ENCODE measurements around the gene CDH13.

The CDH13 gene

GRCh38 chr16:82864332-82865040 lies 237.7 kb downstream of the CDH13 start:
- Histone ChIP-seq H3K4me3 (ENCODE audit: low read depth, low read length) (no peak overlapping the region), H3K27me3 (ENCODE audit: control insufficient read depth, insufficient read depth, low read length) (no peaks in the 10 kb centered on the region), H3K9ac (ENCODE audit: low read length) (no peak overlapping the region), H3K27ac (ENCODE audit: low read depth, low read length) (no peak overlapping the region), H3K9me3 (ENCODE audit: control insufficient read depth, insufficient read depth, low read depth, low read length) (peaks cover 25% of the 10 kb centered on the region), H3K36me3 (ENCODE audit: control insufficient read depth, insufficient read depth, low read length) (no peaks in the 10 kb centered on the region), H3K4me1 (ENCODE audit: control insufficient read depth, insufficient read depth, low read length) (no peaks in the 10 kb centered on the region)

DNA sequence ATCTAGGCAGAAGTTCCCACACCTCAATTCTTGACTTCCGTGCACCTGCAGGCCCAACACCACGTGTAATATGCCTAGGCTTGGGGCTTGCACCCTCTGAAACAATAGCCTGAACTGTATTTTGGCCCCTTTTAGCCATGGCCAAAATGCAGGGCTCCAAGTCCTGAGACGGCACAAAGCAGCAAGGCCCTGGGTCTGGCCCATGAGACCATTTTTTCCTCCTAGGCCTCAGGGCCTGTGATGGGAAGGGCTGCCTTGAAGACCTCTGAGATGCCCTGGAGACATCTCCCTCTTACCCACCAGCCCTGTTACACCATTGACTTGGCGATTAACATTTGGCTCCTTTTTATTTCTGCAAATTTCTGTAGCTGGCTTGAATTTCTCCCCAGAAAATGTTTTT lies 238.6 kb downstream of the CDH13 start:
- Histone ChIP-seq H3K9ac (ENCODE audit: low read length) (no peak overlapping the region), H3K9me3 (ENCODE audit: control insufficient read depth, insufficient read depth, low read depth, low read length) (peaks cover 25% of the 10 kb centered on the region), H3K27me3 (ENCODE audit: control insufficient read depth, insufficient read depth, low read length) (no peaks in the 10 kb centered on the region), H3K36me3 (ENCODE audit: control insufficient read depth, insufficient read depth, low read length) (no peaks in the 10 kb centered on the region), H3K4me1 (ENCODE audit: control insufficient read depth, insufficient read depth, low read length) (no peaks in the 10 kb centered on the region), H3K27ac (ENCODE audit: low read depth, low read length) (no peak overlapping the region), H3K4me3 (ENCODE audit: low read depth, low read length) (no peak overlapping the region)

GRCh38 chr16:82867485-82867884 lies 240.7 kb downstream of the CDH13 start:
- H3K4me1 ChIP-seq (ENCODE audit: control insufficient read depth, insufficient read depth, low read length): no peaks in the 10 kb centered on the region
- H3K27me3 ChIP-seq (ENCODE audit: control insufficient read depth, insufficient read depth, low read length): no peaks in the 10 kb centered on the region
- H3K9ac ChIP-seq (ENCODE audit: low read length): no peak overlapping the region
- H3K4me3 ChIP-seq (ENCODE audit: low read depth, low read length): no peak overlapping the region
- H3K36me3 ChIP-seq (ENCODE audit: control insufficient read depth, insufficient read depth, low read length): no peaks in the 10 kb centered on the region
- no peak overlapping the region for H3K27ac ChIP-seq (ENCODE audit: low read depth, low read length)
- H3K9me3 ChIP-seq (ENCODE audit: control insufficient read depth, insufficient read depth, low read depth, low read length): peaks cover 25% of the 10 kb centered on the region

- Histone ChIP-seq H3K9me3 (ENCODE audit: control insufficient read depth, insufficient read depth, low read depth, low read length) (no peaks in the 10 kb centered on the region), H3K4me3 (ENCODE audit: low read depth, low read length) (no peak overlapping the region), H3K27ac (ENCODE audit: low read depth, low read length) (no peak overlapping the region), H3K27me3 (ENCODE audit: control insufficient read depth, insufficient read depth, low read length) (no peaks in the 10 kb centered on the region), H3K9ac (ENCODE audit: low read length) (no peak overlapping the region), H3K36me3 (ENCODE audit: control insufficient read depth, insufficient read depth, low read length) (no peaks in the 10 kb centered on the region), H3K4me1 (ENCODE audit: control insufficient read depth, insufficient read depth, low read length) (peaks cover 12% of the 10 kb centered on the region)
Observed at GRCh38 chr16:82874271-82874670, 247.5 kb downstream of the CDH13 start.

DNA sequence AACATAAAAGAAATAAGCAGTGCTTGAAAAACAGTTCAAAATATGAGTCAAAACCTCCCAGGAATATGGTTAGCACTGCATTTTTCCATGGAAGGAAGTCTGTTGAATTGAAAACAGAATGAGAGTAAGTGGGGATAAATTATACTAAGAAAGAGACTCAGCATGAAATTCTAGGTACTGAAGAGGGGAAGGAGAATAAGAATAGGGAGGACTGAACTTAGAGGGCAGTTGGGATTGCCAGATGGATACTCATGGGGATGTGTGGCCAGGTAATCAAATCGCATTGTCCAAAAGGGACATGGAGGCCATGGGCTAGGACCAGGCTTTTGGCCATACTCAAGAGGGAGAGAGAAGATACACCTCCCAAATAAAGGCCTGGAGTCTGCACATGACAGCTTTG lies 247.9 kb downstream of the CDH13 start:
- Histone ChIP-seq H3K4me3 (ENCODE audit: low read depth, low read length) (no peak overlapping the region), H3K4me1 (ENCODE audit: control insufficient read depth, insufficient read depth, low read length) (peaks cover 12% of the 10 kb centered on the region), H3K36me3 (ENCODE audit: control insufficient read depth, insufficient read depth, low read length) (no peaks in the 10 kb centered on the region), H3K27ac (ENCODE audit: low read depth, low read length) (no peak overlapping the region), H3K9me3 (ENCODE audit: control insufficient read depth, insufficient read depth, low read depth, low read length) (no peaks in the 10 kb centered on the region), H3K9ac (ENCODE audit: low read length) (no peak overlapping the region), H3K27me3 (ENCODE audit: control insufficient read depth, insufficient read depth, low read length) (no peaks in the 10 kb centered on the region)

DNA sequence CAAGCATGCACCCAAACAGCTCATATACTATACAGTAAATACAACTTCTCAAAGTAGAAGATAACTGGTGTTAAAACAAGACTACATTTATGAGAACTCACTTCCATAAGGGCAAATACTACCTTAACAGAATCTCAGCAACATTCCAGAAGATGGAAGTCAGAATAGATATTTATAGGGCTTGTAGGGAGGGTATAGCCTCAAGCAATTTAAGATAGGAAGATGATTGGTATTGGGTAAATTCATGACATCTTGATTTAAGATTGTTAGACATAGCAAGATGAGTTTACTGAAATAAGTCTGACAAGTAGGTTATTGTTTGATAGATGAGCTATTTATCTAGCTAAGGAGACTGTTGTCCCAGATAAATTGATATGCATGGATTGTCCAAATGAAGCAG lies 250.2 kb downstream of the CDH13 start:
- Histone ChIP-seq H3K27ac (ENCODE audit: low read depth, low read length) (no peak overlapping the region), H3K27me3 (ENCODE audit: control insufficient read depth, insufficient read depth, low read length) (no peaks in the 10 kb centered on the region), H3K36me3 (ENCODE audit: control insufficient read depth, insufficient read depth, low read length) (no peaks in the 10 kb centered on the region), H3K9me3 (ENCODE audit: control insufficient read depth, insufficient read depth, low read depth, low read length) (no peaks in the 10 kb centered on the region), H3K9ac (ENCODE audit: low read length) (no peak overlapping the region), H3K4me3 (ENCODE audit: low read depth, low read length) (no peak overlapping the region), H3K4me1 (ENCODE audit: control insufficient read depth, insufficient read depth, low read length) (peaks cover 12% of the 10 kb centered on the region)

GRCh38 chr16:82878466-82878865 lies 251.7 kb downstream of the CDH13 start:
- Histone ChIP-seq H3K4me1 (ENCODE audit: control insufficient read depth, insufficient read depth, low read length) (peaks cover 12% of the 10 kb centered on the region), H3K27ac (ENCODE audit: low read depth, low read length) (no peak overlapping the region), H3K9me3 (ENCODE audit: control insufficient read depth, insufficient read depth, low read depth, low read length) (no peaks in the 10 kb centered on the region), H3K36me3 (ENCODE audit: control insufficient read depth, insufficient read depth, low read length) (no peaks in the 10 kb centered on the region), H3K4me3 (ENCODE audit: low read depth, low read length) (no peak overlapping the region), H3K9ac (ENCODE audit: low read length) (no peak overlapping the region), H3K27me3 (ENCODE audit: control insufficient read depth, insufficient read depth, low read length) (no peaks in the 10 kb centered on the region)

GRCh38 chr16:82880346-82880745 lies 253.6 kb downstream of the CDH13 start:
- no peaks in the 10 kb centered on the region for H3K9me3 ChIP-seq (ENCODE audit: control insufficient read depth, insufficient read depth, low read depth, low read length)
- H3K27ac ChIP-seq (ENCODE audit: low read depth, low read length): no peak overlapping the region
- H3K36me3 ChIP-seq (ENCODE audit: control insufficient read depth, insufficient read depth, low read length): no peaks in the 10 kb centered on the region
- H3K4me1 ChIP-seq (ENCODE audit: control insufficient read depth, insufficient read depth, low read length): no peaks in the 10 kb centered on the region
- no peak overlapping the region for H3K4me3 ChIP-seq (ENCODE audit: low read depth, low read length)
- H3K27me3 ChIP-seq (ENCODE audit: control insufficient read depth, insufficient read depth, low read length): no peaks in the 10 kb centered on the region
- H3K9ac ChIP-seq (ENCODE audit: low read length): no peak overlapping the region

DNA sequence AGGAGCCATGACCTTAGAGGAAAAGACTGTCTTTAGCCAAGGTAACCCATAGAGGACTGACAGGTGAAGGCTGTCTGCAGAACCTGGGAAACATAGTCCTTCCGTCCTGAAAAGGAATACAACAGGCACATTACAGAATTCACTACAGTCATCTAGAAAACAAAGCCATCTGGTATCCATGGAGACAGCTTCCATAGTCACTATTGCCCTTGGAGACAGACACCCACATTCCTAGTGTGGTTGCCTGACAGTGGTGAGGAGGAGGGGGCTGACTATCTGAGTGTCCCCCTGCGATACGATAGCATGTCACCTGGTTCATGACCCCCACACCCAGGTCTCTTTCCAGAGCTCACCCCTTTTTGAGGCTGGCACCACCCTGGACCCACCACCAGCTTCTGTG lies 254.7 kb downstream of the CDH13 start:
- H3K36me3 ChIP-seq (ENCODE audit: control insufficient read depth, insufficient read depth, low read length): no peaks in the 10 kb centered on the region
- H3K9me3 ChIP-seq (ENCODE audit: control insufficient read depth, insufficient read depth, low read depth, low read length): no peaks in the 10 kb centered on the region
- no peaks in the 10 kb centered on the region for H3K27me3 ChIP-seq (ENCODE audit: control insufficient read depth, insufficient read depth, low read length)
- H3K4me1 ChIP-seq (ENCODE audit: control insufficient read depth, insufficient read depth, low read length): no peaks in the 10 kb centered on the region
- H3K9ac ChIP-seq (ENCODE audit: low read length): no peak overlapping the region
- no peak overlapping the region for H3K27ac ChIP-seq (ENCODE audit: low read depth, low read length)
- no peak overlapping the region for H3K4me3 ChIP-seq (ENCODE audit: low read depth, low read length)

DNA sequence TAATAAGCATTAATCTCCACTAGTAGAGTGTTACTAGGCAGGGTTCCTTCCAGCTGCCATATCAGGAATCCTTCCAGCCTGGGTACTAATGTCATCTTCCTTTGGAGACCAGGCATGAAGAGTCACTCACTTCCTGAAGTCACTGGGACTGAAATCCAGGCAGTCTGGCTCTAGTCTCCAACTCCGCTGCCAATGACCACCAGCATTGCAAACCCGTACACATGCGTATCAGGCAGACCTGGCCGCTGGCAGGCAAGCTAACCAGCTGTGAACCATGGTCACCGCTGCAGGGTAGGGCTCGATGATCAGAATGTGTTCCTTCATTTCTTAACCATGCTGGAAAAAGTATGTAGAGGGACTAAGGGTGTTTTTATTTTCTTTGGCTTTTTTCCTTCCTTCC lies 255.5 kb downstream of the CDH13 start:
- H3K9ac ChIP-seq (ENCODE audit: low read length): no peak overlapping the region
- H3K4me1 ChIP-seq (ENCODE audit: control insufficient read depth, insufficient read depth, low read length): no peaks in the 10 kb centered on the region
- no peaks in the 10 kb centered on the region for H3K9me3 ChIP-seq (ENCODE audit: control insufficient read depth, insufficient read depth, low read depth, low read length)
- no peak overlapping the region for H3K4me3 ChIP-seq (ENCODE audit: low read depth, low read length)
- H3K27me3 ChIP-seq (ENCODE audit: control insufficient read depth, insufficient read depth, low read length): no peaks in the 10 kb centered on the region
- H3K27ac ChIP-seq (ENCODE audit: low read depth, low read length): no peak overlapping the region
- no peaks in the 10 kb centered on the region for H3K36me3 ChIP-seq (ENCODE audit: control insufficient read depth, insufficient read depth, low read length)

GRCh38 chr16:82882982-82883835 lies 256.4 kb downstream of the CDH13 start:
- Histone ChIP-seq H3K27ac (ENCODE audit: low read depth, low read length) (no peak overlapping the region), H3K9me3 (ENCODE audit: control insufficient read depth, insufficient read depth, low read depth, low read length) (no peaks in the 10 kb centered on the region), H3K4me1 (ENCODE audit: control insufficient read depth, insufficient read depth, low read length) (no peaks in the 10 kb centered on the region), H3K36me3 (ENCODE audit: control insufficient read depth, insufficient read depth, low read length) (no peaks in the 10 kb centered on the region), H3K4me3 (ENCODE audit: low read depth, low read length) (no peak overlapping the region), H3K27me3 (ENCODE audit: control insufficient read depth, insufficient read depth, low read length) (no peaks in the 10 kb centered on the region), H3K9ac (ENCODE audit: low read length) (no peak overlapping the region)
